OCI-LY7 (cell line): ENCODE data around the gene EID3.

Experiments used
- EZH2phosphoT487 ChIP-seq: fragments of 200-600 bp; sonication (generic); IDR thresholded peaks from 2 replicates; pipeline ENCODE4 v1.6.1; 2018; ENCODE audit warnings: low read depth, borderline replicate concordance, mild to moderate bottlenecking, mixed run types, antibody characterized with exemption, low read length, moderate library complexity, mixed read lengths
- TF ChIP-seq, protein P1 (sequence below): fragments of 200-600 bp; sonication (generic); conservative IDR thresholded peaks from 2 replicates; pipeline ENCODE4 v1.5.1; 2014; ENCODE audit warnings: mild to moderate bottlenecking, antibody characterized with exemption, low read length, moderate library complexity, mixed read lengths

DNA sequence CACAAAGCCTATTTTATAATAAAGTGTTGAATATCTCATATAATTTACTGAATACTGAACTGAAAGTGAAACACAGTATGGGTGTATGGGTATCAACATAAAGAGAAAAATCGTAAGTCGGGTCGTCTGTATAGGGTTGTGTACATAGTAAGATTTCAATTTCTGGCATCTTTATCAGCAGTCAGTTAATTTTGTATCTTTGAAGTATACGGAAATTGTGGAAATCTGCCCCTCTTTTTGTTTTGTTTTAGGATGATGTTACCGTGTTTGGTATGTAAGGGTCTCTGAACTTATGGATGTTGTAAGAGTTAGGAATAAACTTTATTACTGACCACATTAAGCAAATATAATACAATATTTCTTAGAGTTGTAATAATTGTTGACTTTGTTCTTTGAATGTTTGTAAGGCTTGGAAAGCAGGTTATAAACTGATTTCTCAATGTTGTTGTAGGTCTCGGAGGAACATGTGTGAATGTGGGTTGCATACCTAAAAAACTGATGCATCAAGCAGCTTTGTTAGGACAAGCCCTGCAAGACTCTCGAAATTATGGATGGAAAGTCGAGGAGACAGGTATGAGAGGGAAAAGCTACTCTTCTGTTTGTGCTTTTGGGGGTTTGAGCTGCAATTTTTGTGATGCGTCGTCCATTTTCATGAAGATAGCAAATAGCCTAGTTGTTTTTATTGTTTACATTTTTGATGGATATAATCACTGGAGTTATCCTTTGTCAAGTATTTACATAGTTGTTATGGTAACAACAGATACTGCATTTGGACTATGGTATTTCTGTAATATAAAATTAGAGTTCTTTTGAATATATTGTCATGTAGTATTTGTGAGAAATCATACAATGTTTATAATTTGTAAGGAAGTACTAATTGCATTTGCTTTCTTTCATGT lies 12.0 kb downstream of the EID3 start:
- TF ChIP-seq, protein P1, sequence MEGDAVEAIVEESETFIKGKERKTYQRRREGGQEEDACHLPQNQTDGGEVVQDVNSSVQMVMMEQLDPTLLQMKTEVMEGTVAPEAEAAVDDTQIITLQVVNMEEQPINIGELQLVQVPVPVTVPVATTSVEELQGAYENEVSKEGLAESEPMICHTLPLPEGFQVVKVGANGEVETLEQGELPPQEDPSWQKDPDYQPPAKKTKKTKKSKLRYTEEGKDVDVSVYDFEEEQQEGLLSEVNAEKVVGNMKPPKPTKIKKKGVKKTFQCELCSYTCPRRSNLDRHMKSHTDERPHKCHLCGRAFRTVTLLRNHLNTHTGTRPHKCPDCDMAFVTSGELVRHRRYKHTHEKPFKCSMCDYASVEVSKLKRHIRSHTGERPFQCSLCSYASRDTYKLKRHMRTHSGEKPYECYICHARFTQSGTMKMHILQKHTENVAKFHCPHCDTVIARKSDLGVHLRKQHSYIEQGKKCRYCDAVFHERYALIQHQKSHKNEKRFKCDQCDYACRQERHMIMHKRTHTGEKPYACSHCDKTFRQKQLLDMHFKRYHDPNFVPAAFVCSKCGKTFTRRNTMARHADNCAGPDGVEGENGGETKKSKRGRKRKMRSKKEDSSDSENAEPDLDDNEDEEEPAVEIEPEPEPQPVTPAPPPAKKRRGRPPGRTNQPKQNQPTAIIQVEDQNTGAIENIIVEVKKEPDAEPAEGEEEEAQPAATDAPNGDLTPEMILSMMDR, result no peak
- no peak for TF ChIP-seq EZH2phosphoT487
